RWPE2 (cell line): Measurements from ENCODE around the gene TMUB1.

ENCODE experiments used
- ATAC-seq: fragments of 200-7000 bp; cut with Tn5 transposase; 3 replicates; pipeline ENCODE4 v1.9.1; 2021; ENCODE audit warnings: low read depth
- DNase-seq: peaks from one replicate; pipeline ENCODE4 v3.0.0-alpha.2; 2020; ENCODE audit warnings: low spot score
- H3K27ac ChIP-seq: fragments of 450-650 bp; 2 replicates; pipeline ENCODE4 v1.5.1; 2017; ENCODE audit warnings: mild to moderate bottlenecking; ENCODE audit not compliant: poor library complexity, severe bottlenecking
- H3K27me3 ChIP-seq: fragments of 250-450 bp; sonication (Bioruptor Pico); 2 replicates; pipeline ENCODE4 v1.5.1; 2021; ENCODE audit warnings: mild to moderate bottlenecking, moderate library complexity; ENCODE audit not compliant: insufficient read depth, poor library complexity, severe bottlenecking
- H3K36me3 ChIP-seq: fragments of 250-450 bp; sonication (Bioruptor Pico); 2 replicates; pipeline ENCODE4 v1.5.1; 2020; ENCODE audit warnings: low read depth, mild to moderate bottlenecking, moderate library complexity
- H3K4me1 ChIP-seq: fragments of 250-450 bp; sonication (Bioruptor Pico); 2 replicates; pipeline ENCODE4 v1.5.1; 2021; ENCODE audit warnings: mild to moderate bottlenecking, moderate library complexity; ENCODE audit not compliant: insufficient read depth, poor library complexity, severe bottlenecking
- H3K4me3 ChIP-seq: fragments of 250-450 bp; sonication (Bioruptor Pico); 2 replicates; pipeline ENCODE4 v1.5.1; 2021; ENCODE audit warnings: mild to moderate bottlenecking, moderate library complexity; ENCODE audit not compliant: severe bottlenecking
- H3K9me3 ChIP-seq: fragments of 250-450 bp; sonication (Bioruptor Pico); 2 replicates; pipeline ENCODE4 v1.5.1; 2021; ENCODE audit warnings: mild to moderate bottlenecking, moderate library complexity; ENCODE audit not compliant: severe bottlenecking
- TF ChIP-seq, protein P1 (sequence below): fragments of 450-650 bp; IDR thresholded peaks from one replicate; pipeline ENCODE4 v1.5.1; 2017; ENCODE audit warnings: mild to moderate bottlenecking, moderate library complexity; ENCODE audit not compliant: poor library complexity, severe bottlenecking

The TMUB1 gene

DNA sequence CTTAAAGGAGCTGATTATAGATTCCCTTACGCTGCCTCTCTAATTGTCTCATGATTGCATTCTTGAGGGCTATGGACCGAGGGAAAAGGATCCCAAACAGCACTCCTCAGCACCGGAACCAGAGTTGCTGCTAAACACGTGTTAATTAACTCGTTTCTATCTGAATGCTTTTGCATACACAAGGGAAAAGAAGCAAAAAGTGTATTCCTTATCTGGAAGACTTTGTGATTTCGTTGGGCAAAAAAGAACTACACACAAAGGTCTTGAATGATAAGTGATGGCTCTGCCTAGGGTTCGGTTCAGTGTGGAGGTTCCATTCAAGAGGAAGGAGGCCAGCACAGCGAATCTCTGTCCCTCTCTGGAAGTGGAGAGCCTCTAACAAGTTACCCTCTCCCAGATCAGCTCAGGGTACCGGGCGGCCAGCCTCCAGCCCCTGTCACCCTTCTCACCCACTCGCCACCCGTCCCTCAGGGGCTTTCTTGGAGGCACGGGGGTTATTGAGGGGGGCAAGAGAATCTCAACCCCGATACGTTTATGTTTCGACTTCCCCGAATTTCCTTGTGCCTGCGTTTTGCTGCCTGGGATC, 24.4 kb downstream of the TMUB1 start:
- H3K27ac ChIP-seq = peak overlapping the region; percentile 86
- peaks cover 6% of the 10 kb centered on the region; the same call in 1 of the 2 replicates for H3K36me3 ChIP-seq
- no peak for DNase-seq
- ATAC-seq = no peak
- H3K27me3 ChIP-seq = no peaks in the 10 kb centered on the region
- no peaks in the 10 kb centered on the region for H3K9me3 ChIP-seq
- peak overlapping the region; percentile 48 for H3K4me3 ChIP-seq
- TF ChIP-seq, protein P1, sequence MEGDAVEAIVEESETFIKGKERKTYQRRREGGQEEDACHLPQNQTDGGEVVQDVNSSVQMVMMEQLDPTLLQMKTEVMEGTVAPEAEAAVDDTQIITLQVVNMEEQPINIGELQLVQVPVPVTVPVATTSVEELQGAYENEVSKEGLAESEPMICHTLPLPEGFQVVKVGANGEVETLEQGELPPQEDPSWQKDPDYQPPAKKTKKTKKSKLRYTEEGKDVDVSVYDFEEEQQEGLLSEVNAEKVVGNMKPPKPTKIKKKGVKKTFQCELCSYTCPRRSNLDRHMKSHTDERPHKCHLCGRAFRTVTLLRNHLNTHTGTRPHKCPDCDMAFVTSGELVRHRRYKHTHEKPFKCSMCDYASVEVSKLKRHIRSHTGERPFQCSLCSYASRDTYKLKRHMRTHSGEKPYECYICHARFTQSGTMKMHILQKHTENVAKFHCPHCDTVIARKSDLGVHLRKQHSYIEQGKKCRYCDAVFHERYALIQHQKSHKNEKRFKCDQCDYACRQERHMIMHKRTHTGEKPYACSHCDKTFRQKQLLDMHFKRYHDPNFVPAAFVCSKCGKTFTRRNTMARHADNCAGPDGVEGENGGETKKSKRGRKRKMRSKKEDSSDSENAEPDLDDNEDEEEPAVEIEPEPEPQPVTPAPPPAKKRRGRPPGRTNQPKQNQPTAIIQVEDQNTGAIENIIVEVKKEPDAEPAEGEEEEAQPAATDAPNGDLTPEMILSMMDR = no peak
- H3K4me1 ChIP-seq = peaks cover 28% of the 10 kb centered on the region

DNA sequence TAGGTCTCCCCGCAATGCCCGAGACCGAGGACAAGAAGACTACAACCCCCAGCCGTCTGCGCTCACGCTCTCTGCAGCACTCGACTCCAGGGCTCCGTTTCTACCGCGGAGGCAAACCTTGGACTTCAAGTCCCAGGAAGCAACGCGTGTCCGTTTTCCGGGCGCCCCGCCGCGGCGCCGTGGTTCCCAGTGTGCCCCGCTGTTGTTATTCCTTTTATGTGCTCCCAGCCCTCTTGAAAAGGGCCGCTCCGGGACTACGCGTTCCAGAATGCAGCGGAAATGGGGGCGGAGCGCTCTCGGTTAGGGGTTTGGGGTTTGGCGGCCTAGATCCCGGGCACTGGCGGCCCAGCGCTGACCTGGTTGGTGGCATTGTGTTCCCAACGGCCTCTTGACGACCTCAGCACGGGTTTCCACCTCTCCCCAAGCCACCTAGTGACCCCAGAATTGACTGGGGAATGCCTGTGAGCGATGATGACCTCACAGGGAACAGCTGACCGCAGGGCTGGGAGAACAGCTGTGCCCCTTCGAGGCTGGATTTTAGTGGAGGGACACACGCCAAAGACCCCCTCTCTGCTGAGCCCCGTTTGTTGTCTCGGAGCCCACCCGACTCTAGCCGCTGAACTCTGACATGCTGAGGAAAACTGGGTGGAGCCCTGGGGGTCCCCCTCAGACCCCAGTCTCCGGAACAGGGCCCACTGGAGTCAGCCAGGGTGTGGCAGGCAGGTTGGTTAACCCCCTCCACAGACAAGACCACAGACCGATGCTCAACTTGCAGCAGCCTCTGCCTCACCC, 25.1 kb downstream of the TMUB1 start:
- Histone ChIP-seq H3K36me3 (no peaks in the 10 kb centered on the region), H3K27ac (peak overlapping the region; percentile 86), H3K4me3 (peak overlapping the region; percentile 48), H3K9me3 (no peaks in the 10 kb centered on the region), H3K27me3 (no peaks in the 10 kb centered on the region), H3K4me1 (peaks cover 25% of the 10 kb centered on the region)
- ATAC-seq (peak; percentile 89), DNase-seq (peak; percentile 99)
- TF ChIP-seq, protein P1 = no peak

DNA sequence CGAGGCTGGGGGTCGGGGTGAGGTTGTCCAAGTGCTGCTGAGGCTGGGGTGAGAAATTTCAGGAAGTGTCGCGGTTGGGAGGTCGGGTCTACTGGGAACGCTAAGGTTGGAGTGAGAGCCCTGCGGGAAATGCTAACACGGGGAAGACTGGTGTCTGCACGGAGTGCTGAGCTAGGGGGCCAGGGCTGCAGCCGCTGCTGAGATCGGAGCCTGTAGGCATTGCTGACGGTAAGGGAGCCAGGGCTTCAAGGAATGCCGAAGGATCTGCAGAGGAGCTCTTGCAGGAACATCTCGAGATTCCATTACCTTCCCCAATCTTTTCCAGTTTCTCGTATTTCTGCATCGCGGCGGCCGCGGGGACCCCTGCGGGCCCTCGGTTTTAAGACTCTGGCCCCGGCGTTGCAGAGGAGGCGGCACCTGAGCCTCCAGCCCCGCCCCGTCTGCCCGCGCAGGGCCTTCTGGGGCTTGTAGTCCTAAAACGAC, 25.7 kb downstream of the TMUB1 start, which contains the start of gene CDK5:
CDK5 (minus strand) TSS at position 392 of the 483 bp plus-strand sequence; CDS start at position 343, 49 bp downstream.
- TF ChIP-seq, protein P1 = no peak
- Histone ChIP-seq H3K4me3 (peak within 1 kb of the TSS; percentile 48), H3K4me1 (peaks cover 21% of the 10 kb centered on the region), H3K36me3 (no peaks in the 10 kb centered on the region), H3K9me3 (no peaks in the 10 kb centered on the region), H3K27me3 (no peaks in the 10 kb centered on the region), H3K27ac (peak within 1 kb of the TSS; percentile 86)
- peak; percentile 9 for ATAC-seq
- no peak for DNase-seq

DNA sequence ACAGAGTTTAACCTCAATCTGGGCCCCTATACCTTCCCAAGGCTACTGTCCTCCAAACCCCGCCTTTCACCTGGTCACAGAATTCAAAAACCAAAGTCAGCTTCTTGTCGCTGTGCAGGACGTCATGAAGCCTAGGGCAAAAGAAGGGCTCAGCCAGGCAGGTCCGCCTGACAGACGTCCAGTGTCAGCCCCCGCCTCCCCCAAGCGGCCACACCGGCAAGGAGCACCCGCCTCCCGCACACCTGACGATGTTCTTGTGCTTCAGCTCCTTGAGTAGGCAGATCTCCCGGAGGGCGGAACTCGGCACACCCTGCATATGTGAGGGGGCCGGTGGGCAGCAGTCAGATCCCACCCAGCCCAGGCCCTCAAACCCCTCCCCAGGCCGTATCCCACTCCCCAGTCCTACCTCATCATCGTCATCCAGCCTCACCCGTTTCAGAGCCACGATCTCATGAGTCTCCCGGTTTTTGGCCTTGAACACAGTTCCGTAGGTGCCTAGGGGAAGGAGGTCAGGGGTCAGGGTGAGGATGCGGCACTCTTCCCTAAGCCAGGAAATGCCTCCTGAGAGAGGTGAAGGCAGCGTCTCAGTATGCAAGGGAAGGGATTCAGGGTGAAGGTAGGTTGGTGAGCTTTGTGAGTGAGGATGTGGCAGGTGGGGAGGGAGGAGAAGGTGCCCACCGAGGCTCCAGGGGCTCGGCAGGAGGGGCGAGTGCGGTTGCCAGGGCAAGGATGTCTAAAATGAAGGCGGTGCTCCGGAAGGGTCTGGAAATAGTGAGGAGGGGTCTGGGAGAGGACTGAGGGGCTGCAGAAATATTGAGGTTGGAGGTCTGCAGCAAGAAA, 26.4 kb downstream of the TMUB1 start:
- DNase-seq (no peak), ATAC-seq (no peak)
- no peaks in the 10 kb centered on the region for H3K27me3 ChIP-seq
- H3K27ac ChIP-seq = no peak overlapping the region
- H3K9me3 ChIP-seq = no peaks in the 10 kb centered on the region
- H3K4me1 ChIP-seq = peaks cover 15% of the 10 kb centered on the region
- H3K36me3 ChIP-seq = no peaks in the 10 kb centered on the region
- TF ChIP-seq, protein P1 = no peak
- peak overlapping the region; percentile 48 for H3K4me3 ChIP-seq
